ENCODE measurements around the gene CCDC141.
A peak's percentile ranks its signal among the peaks of the same experiment; 100 is the strongest.

The CCDC141 gene

GRCh38 chr2:178865146-178865936 is 184.6 kb downstream of the CCDC141 start:
- DNase-seq = peak; percentile 19

DNA sequence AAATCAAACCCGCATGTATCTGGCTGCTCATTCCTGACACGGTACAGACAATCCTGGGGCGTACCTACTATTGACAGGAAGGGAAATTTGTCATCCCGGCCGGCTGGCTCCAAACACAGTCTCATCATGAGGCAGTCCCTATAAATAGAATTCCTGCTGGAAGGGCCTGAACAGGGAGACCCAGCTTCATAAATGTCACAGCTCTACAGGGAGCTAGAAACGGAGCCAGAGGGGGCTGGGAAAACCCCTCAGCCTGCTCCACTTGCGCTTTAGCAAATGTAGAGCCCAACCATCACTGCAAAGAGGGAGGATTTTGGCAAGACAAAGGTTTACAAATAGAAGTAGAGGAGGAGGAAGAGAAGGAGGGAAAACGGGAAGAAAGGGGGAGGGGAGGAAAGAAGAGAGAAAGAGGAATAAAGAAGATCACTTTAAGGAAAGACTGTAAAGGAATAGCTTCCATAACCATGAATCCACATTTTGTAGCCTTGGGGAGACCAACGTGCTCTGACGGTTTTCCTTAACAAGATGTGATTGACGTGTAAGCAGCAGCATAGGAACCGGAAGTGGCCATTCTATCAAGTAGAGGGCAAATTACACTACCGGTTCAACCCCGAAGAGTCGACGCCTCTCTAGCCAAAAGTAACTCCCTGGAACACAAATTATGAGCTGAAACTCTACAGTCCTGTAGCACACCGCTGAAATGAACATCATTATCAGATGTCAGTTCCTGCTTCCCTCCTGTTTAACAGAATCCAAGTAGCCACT is 185.9 kb downstream of the CCDC141 start:
- peak; percentile 61 for DNase-seq

GRCh38 chr2:178863130-178863855 is 186.6 kb downstream of the CCDC141 start:
- no peak for DNase-seq

DNA sequence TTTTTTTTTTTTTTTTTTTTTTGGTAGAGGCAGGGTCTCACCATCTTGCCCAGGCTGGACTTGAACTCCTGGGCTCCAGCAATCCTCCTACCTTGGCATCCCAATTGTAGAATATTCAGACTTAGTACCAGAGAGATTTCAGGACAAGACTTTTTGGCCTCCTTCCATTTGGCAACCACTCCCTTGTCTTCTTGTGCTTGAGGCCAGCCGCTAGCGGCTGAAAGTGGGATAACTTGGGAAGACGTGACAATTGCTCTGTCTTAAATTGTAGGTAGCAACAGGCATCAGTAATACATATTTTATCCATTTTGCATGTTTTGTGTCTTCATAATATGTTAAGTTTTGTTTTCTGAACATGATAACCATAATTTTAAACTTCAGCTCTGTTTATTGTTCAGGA is 189.4 kb downstream of the CCDC141 start:
- no peak for DNase-seq

- DNase-seq = no peak
Observed at GRCh38 chr2:178859730-178860129, 190.2 kb downstream of the CCDC141 start.

DNA sequence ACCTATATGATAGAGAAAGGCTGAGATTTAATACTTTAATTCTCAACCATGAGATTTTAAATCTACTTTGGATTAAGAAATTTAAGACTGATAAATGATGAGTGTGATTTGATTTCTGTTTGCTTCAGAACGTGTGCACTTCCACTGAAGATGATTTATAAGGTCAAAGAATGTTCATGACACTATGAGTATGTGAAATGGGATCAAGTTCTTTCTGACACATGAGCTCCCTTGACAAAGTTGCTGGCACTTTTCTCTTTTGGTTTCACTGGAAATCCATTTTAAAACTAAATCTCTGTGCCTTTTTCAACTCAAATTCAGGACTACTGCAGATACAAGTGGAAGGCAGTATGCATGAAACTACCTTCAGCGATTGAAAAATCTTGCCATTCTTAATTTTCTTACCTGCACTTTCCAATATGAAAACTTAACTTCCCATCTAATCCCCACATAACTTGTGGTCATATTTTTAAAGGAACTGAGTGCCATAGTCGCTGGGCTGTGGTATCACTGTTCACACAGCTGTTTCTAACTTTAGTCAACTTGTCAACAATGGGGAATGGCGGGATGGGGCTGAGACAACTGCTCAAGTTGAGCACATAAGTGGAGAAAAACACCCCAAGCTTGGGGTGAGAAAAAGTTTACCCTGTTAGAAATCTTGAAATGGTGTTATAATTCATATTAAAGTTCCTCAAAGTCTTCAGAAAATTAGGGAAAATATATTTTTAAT is 190.9 kb downstream of the CCDC141 start:
- DNase-seq = no peak

GRCh38 chr2:178855151-178855550 is 194.8 kb downstream of the CCDC141 start:
- no peak for DNase-seq

- DNase-seq = no peak
Observed at GRCh38 chr2:178848335-178848734, 201.6 kb downstream of the CCDC141 start.

- no peak for DNase-seq
Observed at GRCh38 chr2:178846458-178846802, 203.5 kb downstream of the CCDC141 start.

- DNase-seq = no peak
Observed at GRCh38 chr2:178845566-178846457, 204.1 kb downstream of the CCDC141 start.

GRCh38 chr2:178844701-178845100 is 205.2 kb downstream of the CCDC141 start:
- DNase-seq = no peak

DNA sequence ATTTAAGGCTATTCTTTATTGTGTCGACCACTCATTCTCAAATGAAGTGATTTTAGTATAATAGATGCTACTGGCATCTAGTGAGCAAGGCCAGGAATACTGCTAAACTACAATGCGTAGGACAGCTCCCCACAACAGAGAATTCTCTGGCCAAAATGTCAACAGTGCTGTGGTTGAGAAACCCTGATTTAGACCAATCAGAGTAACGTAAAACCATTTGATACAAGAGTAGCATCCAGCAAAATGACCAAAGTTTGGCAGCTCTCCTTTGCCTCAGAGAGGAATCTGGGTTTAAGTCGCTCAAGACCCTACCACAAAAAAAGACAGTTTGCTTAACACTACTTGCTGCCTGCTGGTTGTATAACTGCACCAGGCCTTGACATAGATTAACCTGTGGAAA is 205.7 kb downstream of the CCDC141 start:
- no peak for DNase-seq

DNA sequence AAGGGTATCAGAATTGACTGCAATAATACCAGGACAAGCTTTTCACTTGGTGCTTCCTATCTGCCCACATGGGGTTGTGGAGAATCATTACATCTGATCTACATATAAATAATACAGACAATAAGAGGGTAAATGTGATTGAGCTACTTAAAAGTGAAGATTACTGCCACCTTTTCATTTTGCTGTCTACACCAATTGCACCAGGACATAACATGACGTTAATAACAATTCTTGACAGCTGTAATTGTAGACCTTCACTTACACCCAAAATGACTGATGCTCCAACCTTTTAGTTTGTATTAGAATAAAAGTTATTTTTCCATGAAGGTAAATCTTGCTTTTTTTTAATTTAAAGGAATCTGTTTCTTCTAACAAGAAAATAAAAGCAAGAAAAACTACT is 206.2 kb downstream of the CCDC141 start:
- no peak for DNase-seq

DNA sequence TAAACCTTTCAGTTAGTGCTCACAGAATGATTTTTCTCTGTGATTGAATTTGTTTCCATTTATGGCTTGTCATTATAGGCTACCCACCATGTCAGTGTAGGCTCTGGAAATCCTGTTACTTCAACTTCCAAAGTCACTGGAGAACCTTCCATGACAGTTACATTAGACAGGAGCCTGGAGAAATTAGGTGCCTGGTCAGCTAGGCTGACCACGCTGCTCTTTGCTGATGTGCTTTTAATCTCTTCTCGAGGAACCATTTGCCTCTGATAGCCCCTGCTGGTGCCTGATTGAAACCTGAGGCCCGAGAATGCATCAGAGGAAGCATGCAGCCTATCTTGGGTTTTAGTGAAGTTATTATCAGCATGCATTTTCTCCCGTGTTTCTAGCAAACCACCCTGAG is 213.1 kb downstream of the CCDC141 start:
- DNase-seq = no peak

GRCh38 chr2:178834086-178834485 is 215.9 kb downstream of the CCDC141 start:
- no peak for DNase-seq

DNA sequence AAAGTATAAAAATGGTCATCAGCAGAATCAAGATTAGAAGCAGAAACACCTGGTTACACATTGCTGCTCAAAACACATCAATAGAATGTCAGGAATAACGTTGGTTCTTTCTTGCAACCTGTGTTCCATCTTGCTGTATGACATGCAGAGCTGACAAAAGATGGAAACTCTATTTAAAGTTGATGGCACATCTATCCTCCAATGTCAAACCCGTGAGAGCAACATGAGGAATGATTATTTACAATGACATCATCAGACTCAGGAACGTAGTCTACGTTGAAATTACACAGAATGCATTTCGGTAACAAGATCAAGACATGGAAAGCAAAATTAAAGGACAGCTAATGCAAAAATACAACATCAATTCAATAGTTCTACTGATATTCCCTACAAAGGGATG is 216.6 kb downstream of the CCDC141 start:
- no peak for DNase-seq

- DNase-seq = no peak
Observed at GRCh38 chr2:178830451-178830850, 219.5 kb downstream of the CCDC141 start.

- no peak for DNase-seq
Observed at GRCh38 chr2:178829981-178830380, 220.0 kb downstream of the CCDC141 start.

- DNase-seq = no peak
Observed at GRCh38 chr2:178829299-178829960, 220.5 kb downstream of the CCDC141 start.

DNA sequence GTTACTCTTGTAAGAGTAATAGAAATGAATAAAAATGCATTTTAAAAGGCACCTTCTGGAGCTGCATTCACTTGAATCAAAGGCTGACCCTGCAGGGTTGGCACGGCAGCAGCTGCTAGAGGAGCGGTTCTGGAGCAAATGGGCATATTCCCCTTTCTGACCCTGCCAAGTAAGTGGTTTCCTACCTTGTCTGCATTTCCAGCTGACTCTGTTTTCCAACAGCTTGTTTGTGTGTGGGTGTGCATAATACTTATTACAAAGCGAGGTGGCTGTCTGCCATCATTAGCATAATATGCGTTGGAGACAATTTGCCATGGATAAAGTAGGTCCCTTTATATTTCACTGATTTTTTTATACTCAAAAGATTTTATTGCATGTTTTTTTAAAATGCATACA is 221.5 kb downstream of the CCDC141 start:
- DNase-seq = no peak
